Measurements from ENCODE around the gene TOMM70. TPM values are rescaled to one million over a fixed set of nuclear protein-coding genes. Genes with fewer than 3 reads are reported as not detected.
"Not testable (repeated sequence)": the region's sequence is repeated elsewhere in the genome, so short reads cannot be mapped to it uniquely, and the experiment has no call there.

Gene TOMM70
- polyA plus RNA-seq, 3 donors from 2014 or later = 10.0 to 15.4 (median 11.2) TPM

DNA sequence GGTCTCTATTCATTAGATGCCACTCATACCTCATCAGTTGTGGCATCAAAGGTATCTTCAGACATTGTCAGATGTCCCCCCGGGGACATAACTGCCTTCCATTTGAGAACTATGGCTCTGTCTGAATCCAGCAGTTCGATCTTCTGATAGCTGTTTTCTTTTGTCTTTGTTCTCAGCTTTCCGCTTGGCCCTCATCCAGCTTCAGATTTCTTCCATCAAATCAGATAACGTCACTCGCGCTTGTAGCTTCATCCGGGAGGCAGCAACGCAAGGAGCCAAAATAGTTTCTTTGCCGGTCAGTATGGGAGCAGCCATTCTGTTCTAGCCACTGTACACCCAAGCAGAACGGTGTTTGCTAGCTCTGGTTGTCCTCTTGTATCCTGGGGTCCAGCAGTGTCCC lies 62.0 kb downstream of the TOMM70 start:
- Mint-ChIP-seq H3K4me3 (no peak overlapping the region), H3K9me3 (peaks cover 0 to 2% (median 0%) of the 10 kb centered on the region in 6 donors), H3K36me3 (peaks cover 20 to 34% (median 28%) of the 10 kb centered on the region in 3 donors), H3K4me1 (peaks cover 18 to 20% of the 10 kb centered on the region in 2 donors), H3K27ac (peak overlapping the region in 1 of 6 donors; percentile 1), H3K27me3 (ENCODE audit: low read depth in 3 of 3) (peaks cover 5 to 7% (median 6%) of the 10 kb centered on the region in 3 donors)
- no peak for DNase-seq

DNA sequence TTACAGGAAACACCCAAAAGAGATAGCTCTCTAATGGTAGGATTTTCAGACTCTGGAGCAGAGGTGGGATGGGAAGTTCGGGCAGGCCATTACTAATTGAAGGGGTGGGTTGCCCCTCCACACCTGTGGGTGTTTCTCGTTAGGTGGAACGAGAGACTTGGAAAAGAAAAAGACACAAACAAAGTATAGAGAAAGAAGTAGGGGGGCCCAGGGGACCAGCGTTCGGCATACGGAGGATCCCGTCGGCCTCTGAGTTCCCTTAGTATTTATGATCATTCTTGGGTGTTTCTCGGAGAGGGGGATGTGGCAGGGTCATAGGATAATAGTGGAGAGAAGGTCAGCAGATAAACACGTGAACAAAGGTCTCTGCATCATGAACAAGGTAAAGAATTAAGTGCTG lies 64.7 kb downstream of the TOMM70 start:
- Mint-ChIP-seq H3K27ac (peak overlapping the region in 3 of 6 donors; percentile 89 to 93 (median 93)), H3K4me1 (peaks cover 21 to 28% of the 10 kb centered on the region in 2 donors), H3K4me3 (peak overlapping the region in 2 of 5 donors; percentile 93 to 95), H3K36me3 (peaks cover 7 to 15% (median 7%) of the 10 kb centered on the region in 3 donors)
- H3K27me3 Mint-ChIP-seq (ENCODE audit: low read depth in 3 of 3); DNase-seq; H3K9me3 Mint-ChIP-seq: not testable (repeated sequence)

DNA sequence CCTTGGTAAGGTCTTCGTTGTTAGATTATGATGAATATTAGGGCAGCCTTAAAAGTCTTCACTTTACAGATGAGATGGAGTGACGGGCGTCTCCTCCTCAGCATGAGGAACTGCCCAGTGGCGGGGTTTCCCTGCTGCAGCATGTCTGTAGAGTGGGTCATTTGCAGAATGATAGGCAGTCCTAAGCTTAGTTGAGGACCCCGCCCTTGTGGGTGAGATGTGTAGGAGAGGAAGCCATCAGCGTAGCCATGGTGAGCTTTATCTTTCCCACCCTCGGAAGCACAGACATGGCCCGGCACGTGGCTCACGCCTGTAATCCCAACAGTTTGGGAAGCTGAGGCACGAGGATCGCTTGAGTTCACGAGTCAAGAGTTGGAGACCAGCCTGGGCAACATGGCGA lies 65.5 kb downstream of the TOMM70 start:
- H3K4me1 Mint-ChIP-seq = peaks cover 21 to 28% of the 10 kb centered on the region in 2 donors
- peak overlapping the region; percentile 83 to 93 (median 90) for H3K27ac Mint-ChIP-seq
- no peaks in the 10 kb centered on the region for H3K9me3 Mint-ChIP-seq
- peaks cover under 1 to 8% (median under 1%) of the 10 kb centered on the region in 3 donors for H3K36me3 Mint-ChIP-seq
- peak overlapping the region; percentile 89 to 95 (median 93) for H3K4me3 Mint-ChIP-seq
- peaks cover 6 to 8% (median 7%) of the 10 kb centered on the region in 3 donors for H3K27me3 Mint-ChIP-seq (ENCODE audit: low read depth in 3 of 3)
- peak in 2 of 3 donors; percentile 12 for DNase-seq

DNA sequence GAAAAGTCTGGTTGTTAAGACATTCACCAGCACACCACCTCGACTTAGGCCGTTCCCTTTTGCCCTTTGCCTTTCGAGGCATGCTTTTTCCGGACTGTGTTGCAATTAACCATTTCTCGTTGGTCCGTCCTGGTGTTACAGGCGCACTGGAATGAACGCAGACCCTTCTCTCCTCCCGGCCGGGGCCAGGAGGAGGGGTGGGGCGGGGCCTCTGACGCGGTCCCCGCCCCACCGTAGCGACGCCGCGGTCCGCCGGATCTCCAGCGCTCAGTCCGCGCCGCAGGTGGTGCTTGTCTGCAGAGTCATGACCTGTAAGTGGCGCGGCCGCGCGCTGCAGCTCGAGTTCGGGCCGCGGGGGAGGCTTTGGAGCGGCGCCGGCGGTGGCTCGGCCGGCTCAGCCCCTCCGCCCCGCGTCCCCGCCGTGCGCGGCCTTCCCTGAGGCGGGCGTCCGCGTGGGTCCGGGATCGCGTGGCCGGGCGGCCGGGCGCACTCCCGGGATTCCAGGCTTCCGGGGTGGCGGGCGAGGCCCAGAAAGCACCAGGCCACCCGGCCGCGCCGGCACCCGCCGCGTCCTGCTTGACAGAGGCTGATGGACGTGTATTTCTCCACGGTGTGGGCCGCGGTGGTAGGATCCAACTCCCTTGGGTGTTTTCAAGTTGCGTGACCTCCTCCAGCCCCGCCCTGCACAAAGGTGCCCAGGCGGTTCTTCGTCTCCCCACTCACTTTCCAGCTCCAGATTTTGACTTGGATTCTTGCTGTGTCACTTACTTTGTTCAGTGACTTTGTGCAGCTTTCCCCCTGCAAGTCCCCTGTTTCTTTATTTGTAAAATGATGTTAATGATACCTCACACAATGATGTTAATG lies 66.2 kb downstream of the TOMM70 start, which contains the start of gene NIT2:
Gene NIT2, plus strand, starts transcription at position 270 of the 864 bp plus-strand sequence. Its CDS starts 35 bp downstream, at position 305.
- peaks cover 0 to 8% (median 0%) of the 10 kb centered on the region in 3 donors for H3K36me3 Mint-ChIP-seq
- peak; percentile 75 to 80 (median 79) for DNase-seq
- peak within 1 kb of the TSS; percentile 83 to 93 (median 92) for H3K27ac Mint-ChIP-seq
- no peaks in the 10 kb centered on the region for H3K9me3 Mint-ChIP-seq
- peaks cover 6 to 8% (median 7%) of the 10 kb centered on the region in 3 donors for H3K27me3 Mint-ChIP-seq (ENCODE audit: low read depth in 3 of 3)
- H3K4me1 Mint-ChIP-seq = peaks cover 21 to 28% of the 10 kb centered on the region in 2 donors
- peak within 1 kb of the TSS; percentile 89 to 95 (median 93) for H3K4me3 Mint-ChIP-seq

DNA sequence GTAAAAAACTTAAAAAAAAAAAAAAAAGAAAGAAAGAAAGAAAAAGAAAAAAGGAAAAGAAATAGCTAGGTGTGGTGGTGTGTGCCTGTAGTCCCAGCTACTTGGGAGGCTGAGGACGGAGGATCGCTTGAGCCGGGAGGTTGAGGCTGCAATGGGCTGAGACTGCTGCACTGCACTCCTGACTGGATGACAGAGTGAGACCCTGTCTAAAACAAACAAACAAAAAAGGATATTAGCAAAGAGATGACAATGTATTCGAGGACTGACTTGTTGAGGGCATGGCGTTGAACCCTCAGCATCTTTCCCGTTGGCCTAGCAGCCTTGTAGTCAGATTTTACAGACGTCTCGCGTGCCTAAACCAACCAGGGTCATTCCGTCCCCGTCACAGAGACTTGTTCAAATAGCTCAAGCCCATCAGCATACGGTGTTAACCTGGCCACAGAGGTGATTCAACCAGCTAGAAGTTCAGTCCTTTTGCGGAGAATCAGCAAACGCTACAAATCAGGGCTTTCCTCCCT lies 66.9 kb downstream of the TOMM70 start:
- DNase-seq = no peak
- H3K4me1 Mint-ChIP-seq = peaks cover 21 to 28% of the 10 kb centered on the region in 2 donors
- H3K27ac Mint-ChIP-seq = peak overlapping the region; percentile 79 to 93 (median 87)
- H3K4me3 Mint-ChIP-seq = peak overlapping the region; percentile 83 to 93 (median 87)
- H3K36me3 Mint-ChIP-seq = peaks cover 0 to 3% (median 0%) of the 10 kb centered on the region in 3 donors
- H3K27me3 Mint-ChIP-seq (ENCODE audit: low read depth in 3 of 3) = peaks cover 6 to 8% (median 7%) of the 10 kb centered on the region in 3 donors
- no peaks in the 10 kb centered on the region for H3K9me3 Mint-ChIP-seq

DNA sequence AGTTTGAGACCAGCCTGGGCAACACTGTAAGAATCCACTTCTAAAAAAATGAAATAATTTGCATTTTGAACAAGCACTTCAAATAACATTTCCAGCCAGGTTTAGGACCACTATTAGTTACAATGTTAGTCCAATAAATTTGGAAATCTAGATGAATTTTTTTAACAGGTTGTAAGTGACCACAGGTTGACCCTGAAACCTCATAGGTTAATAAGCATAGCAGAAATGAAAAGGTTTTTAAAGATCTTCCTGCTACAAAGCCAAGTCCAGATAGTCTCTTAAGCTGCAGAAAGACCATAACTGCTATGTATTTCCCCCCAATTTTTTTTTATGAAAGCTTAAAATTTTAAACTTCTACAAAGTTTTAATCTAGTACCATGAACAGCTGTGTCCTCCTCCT lies 67.8 kb downstream of the TOMM70 start:
- H3K27ac Mint-ChIP-seq = peak overlapping the region in 1 of 6 donors; percentile 1
- H3K4me3 Mint-ChIP-seq = peak overlapping the region in 3 of 5 donors; percentile 23 to 83 (median 40)

DNA sequence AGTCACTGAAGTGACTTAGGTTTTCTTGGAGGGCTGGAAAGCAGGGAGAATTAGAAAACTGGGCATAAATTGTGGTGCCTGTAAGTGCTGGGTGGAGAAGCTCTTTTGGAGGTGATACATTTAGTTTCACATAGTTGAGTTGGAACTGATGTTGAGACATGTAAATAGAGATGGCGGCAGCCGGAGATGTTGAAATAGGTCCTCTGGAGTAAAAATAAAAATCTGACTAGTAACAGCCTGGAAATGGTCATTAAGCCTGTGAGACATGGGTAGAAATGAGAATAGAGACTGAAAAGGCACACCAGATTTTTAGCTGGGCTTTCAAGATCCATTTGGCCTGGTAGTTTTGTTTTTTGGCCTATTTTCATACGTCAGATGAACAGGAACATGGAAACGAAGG lies 69.2 kb downstream of the TOMM70 start:
- peak overlapping the region in 2 of 6 donors; percentile 5 to 35 for H3K27ac Mint-ChIP-seq
- H3K27me3 Mint-ChIP-seq (ENCODE audit: low read depth in 3 of 3) = peaks cover 6 to 9% (median 8%) of the 10 kb centered on the region in 3 donors
- peaks cover 0 to 2% (median 0%) of the 10 kb centered on the region in 6 donors for H3K9me3 Mint-ChIP-seq
- no peak for DNase-seq
- H3K4me3 Mint-ChIP-seq = no peak overlapping the region
- H3K4me1 Mint-ChIP-seq = peaks cover 21 to 28% of the 10 kb centered on the region in 2 donors
- peaks cover 9 to 13% (median 11%) of the 10 kb centered on the region in 3 donors for H3K36me3 Mint-ChIP-seq

More for the DNA sequence above, 67.8 kb downstream of the TOMM70 start:
- Mint-ChIP-seq H3K36me3 (no peaks in the 10 kb centered on the region), H3K9me3 (no peaks in the 10 kb centered on the region), H3K27me3 (ENCODE audit: low read depth in 3 of 3) (peaks cover 6 to 8% (median 7%) of the 10 kb centered on the region in 3 donors), H3K4me1 (peaks cover 21 to 28% of the 10 kb centered on the region in 2 donors)
- no peak for DNase-seq

DNA sequence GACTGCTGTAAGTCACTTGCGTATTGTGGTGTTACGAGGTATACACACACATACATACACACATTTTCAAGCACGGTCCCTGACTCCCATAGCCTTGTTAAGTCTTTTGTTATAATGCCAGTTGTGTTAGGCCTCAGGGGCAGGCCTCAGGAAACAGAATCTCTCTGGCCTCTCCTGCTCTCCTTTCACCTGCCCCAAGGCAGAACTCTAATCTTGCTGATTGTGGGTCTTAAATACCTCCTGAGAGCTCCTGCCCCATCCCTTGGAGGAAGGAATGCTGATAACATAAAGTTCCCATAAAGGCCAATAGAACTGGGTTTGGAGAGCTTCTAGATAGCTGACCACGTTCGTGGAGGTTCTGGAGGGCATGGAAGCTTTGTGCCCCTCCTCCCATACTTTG lies 70.2 kb downstream of the TOMM70 start:
- Mint-ChIP-seq H3K27ac (no peak overlapping the region), H3K27me3 (ENCODE audit: low read depth in 3 of 3) (peaks cover 6 to 9% (median 6%) of the 10 kb centered on the region in 3 donors), H3K36me3 (peaks cover 12 to 18% (median 12%) of the 10 kb centered on the region in 3 donors), H3K4me1 (peaks cover 16 to 22% of the 10 kb centered on the region in 2 donors), H3K9me3 (peaks cover 0 to 2% (median 0%) of the 10 kb centered on the region in 6 donors), H3K4me3 (no peak overlapping the region)
- no peak for DNase-seq

DNA sequence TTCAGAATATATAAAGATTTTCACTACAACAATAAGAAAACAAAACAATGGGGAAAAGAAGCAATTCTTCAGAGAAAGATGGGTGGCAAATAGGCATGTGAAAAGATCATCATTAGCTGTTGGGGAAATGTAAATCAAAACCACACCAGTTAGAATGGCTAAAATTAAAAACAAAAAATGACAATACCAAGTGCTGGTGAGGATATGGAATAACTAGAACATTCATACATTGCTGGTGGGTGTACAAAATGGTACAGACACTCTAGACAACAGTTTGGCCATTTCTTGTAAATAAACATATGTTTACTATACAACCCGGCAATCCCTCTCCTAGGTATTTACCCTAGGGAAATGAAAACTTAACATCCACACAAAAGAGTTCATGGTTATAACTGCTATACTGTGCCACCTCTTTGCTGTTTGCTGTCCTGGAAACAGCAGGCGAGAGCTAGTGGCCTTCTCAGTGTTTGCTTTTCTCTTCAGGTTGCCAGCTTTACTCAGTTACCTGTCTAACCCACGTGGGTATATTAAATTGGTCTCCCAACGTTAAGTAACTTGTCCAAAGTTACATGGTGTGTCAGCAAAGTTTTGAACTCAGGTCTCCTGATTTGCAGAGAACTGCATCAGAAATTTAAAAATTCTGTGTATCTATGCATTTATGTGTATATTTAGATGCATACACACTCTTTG lies 70.9 kb downstream of the TOMM70 start:
- H3K27me3 Mint-ChIP-seq (ENCODE audit: low read depth in 3 of 3) = peaks cover 2 to 6% (median 5%) of the 10 kb centered on the region in 3 donors
- H3K27ac Mint-ChIP-seq = no peak overlapping the region
- H3K4me1 Mint-ChIP-seq = peaks cover 9 to 15% of the 10 kb centered on the region in 2 donors
- no peak for DNase-seq
- peaks cover 12 to 19% (median 14%) of the 10 kb centered on the region in 3 donors for H3K36me3 Mint-ChIP-seq
- H3K4me3 Mint-ChIP-seq = no peak overlapping the region
- peaks cover 0 to 2% (median 0%) of the 10 kb centered on the region in 6 donors for H3K9me3 Mint-ChIP-seq

DNA sequence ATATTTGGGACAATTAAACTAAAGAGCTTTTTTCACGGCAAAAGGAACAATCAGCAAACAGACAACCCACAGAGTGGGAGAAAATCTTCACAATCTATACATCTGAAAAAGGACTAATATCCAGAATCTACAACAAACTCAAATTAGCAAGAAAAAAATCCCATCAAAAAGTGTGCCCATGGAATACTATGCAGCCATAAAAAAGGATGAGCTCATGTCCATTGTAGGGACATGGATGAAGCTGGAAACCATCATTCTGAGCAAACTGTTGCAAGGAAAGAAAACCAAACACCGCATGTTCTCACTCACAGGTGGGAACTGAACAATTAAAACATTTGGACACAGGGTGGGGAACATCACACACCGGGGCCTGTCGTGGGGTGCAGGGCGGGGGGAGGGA lies 73.5 kb downstream of the TOMM70 start:
- DNase-seq; H3K27me3 Mint-ChIP-seq (ENCODE audit: low read depth in 3 of 3); H3K4me1 Mint-ChIP-seq; H3K4me3 Mint-ChIP-seq; H3K9me3 Mint-ChIP-seq: not testable (repeated sequence)
- H3K27ac Mint-ChIP-seq = peak overlapping the region in 1 of 6 donors; percentile 17
- peaks cover 12 to 19% (median 14%) of the 10 kb centered on the region in 3 donors for H3K36me3 Mint-ChIP-seq

DNA sequence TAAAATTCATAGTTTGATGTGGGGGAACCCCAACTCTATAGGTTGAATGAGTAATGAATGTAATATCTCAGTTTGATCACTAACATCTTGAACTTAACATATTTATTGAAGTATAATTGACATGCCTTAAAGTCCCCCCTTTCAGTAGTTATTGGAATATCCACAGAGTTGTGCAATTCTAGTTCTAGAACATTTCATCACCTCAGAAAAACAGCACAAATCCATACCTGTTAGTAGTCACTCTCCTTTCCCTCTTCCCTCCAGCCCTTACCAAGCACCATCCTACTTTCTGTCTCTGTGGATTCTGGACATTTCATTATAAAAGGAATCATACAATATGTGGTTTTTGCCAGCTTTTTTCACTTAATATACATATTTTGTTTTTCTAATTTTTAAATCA lies 75.1 kb downstream of the TOMM70 start:
- peak overlapping the region in 1 of 6 donors; percentile 46 for H3K27ac Mint-ChIP-seq
- DNase-seq = no peak
- H3K27me3 Mint-ChIP-seq (ENCODE audit: low read depth in 3 of 3) = peaks cover 0 to 2% (median 0%) of the 10 kb centered on the region in 3 donors
- peaks cover 0 to 2% (median 0%) of the 10 kb centered on the region in 6 donors for H3K9me3 Mint-ChIP-seq
- no peaks in the 10 kb centered on the region for H3K4me1 Mint-ChIP-seq
- peaks cover 12 to 19% (median 14%) of the 10 kb centered on the region in 3 donors for H3K36me3 Mint-ChIP-seq
- no peak overlapping the region for H3K4me3 Mint-ChIP-seq

DNA sequence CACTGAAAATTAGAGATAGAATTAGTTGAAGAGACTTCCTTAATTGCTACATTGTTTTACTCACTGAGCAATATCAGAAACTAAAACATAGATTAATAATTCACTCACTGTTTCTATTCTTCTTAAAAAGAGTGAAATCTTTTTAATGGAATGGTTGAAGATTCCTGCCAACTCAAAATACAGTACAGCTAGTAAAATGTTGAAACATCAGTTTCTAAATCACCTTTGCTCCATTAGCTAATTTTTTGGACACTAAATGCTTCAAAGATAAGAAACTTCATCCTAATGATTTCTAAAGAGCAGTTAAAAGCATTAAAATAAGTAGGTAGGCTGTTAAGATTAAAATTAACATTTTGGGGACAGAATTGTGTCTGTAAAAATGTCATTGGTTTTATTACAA lies 76.8 kb downstream of the TOMM70 start:
- Mint-ChIP-seq H3K9me3 (peaks cover 0 to 2% (median 0%) of the 10 kb centered on the region in 6 donors), H3K27me3 (ENCODE audit: low read depth in 3 of 3) (peaks cover 0 to 2% (median 0%) of the 10 kb centered on the region in 3 donors), H3K36me3 (peaks cover 17 to 26% (median 21%) of the 10 kb centered on the region in 3 donors), H3K4me1 (no peaks in the 10 kb centered on the region), H3K27ac (no peak overlapping the region), H3K4me3 (no peak overlapping the region)
- DNase-seq = no peak

DNA sequence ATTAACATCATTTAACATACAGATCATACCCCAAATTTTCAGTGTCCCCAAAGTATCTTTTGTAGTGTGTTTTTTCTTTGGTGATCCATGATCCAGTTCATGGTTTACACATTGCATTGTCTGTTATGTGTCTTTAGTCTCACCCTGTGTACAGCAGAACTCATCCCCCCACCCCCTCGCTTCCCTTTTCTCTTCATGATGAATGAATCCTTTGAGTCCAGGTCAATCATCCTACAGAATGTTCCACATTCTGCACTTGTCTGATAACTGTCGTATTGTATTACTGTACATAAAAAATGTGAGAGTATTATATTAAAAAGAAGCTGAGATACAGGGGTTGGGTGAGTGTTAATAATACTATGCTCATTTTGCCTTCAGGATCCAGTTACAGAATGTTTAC lies 80.9 kb downstream of the TOMM70 start:
- Mint-ChIP-seq H3K27ac (no peak overlapping the region), H3K4me3 (no peak overlapping the region), H3K36me3 (peaks cover 6 to 7% (median 7%) of the 10 kb centered on the region in 3 donors), H3K27me3 (ENCODE audit: low read depth in 3 of 3) (no peaks in the 10 kb centered on the region), H3K9me3 (no peaks in the 10 kb centered on the region), H3K4me1 (peaks cover 14 to 23% of the 10 kb centered on the region in 2 donors)
- no peak for DNase-seq
